ENCODE measurements around the gene PIAS4.

DNA sequence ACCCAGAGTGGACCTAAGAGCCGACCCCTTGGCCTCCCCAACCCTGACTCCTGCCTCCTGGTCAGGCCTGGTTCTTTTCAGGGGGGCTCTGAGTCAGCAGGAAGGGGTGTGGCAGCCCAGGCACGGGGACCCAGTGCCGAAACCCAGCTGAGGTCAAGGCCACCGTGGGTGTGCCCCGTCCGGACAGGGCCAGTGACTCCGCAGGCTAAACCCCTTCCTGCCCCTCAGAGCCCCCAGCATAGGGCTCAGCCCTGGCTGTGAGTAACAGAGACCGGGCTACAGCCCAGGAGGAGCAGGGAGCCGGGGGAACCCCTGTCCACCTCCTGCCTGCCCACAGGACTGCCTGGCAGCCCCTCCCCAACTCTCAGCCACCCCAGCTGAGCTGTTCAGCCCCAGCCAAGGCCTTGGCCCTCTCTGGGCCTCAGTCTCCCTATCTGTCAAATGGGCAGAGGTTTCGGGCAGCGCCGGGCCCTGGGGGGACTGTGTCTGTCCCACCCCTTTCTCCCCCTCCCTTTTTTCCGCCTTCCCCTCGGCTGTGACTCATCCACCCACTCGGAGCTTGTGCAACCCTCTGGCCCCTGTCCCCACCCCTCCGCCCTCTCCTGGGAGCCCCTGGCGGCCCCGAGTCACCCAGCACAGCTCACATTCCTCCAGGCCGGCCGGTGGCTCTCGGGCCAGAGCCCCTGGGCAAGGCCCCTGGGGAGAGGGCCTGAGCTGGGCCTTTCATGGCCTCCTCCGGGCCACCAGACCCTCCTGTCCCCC is 50.6 kb downstream of the PIAS4 start:
- TF ChIP-seq YY1 (IDR thresholded peaks at IDR 0.05; ENCODE audit: insufficient read depth, insufficient read length) (no peak), SUZ12 (IDR thresholded peaks at IDR 0.05; ENCODE audit: extremely low read depth, insufficient read depth, insufficient read length) (no peak)

Measured in NT2/D1 (cell line).